GM12872 (cell line): Measurements from ENCODE around the gene TMEM51.

Source experiments
- CTCF ChIP-seq: IDR thresholded peaks from 3 replicates; pipeline ENCODE4 v1.5.1; 2011; ENCODE audit warnings: low read depth, mild to moderate bottlenecking, low read length, moderate library complexity; ENCODE audit not compliant: insufficient read depth

TMEM51 gene

DNA sequence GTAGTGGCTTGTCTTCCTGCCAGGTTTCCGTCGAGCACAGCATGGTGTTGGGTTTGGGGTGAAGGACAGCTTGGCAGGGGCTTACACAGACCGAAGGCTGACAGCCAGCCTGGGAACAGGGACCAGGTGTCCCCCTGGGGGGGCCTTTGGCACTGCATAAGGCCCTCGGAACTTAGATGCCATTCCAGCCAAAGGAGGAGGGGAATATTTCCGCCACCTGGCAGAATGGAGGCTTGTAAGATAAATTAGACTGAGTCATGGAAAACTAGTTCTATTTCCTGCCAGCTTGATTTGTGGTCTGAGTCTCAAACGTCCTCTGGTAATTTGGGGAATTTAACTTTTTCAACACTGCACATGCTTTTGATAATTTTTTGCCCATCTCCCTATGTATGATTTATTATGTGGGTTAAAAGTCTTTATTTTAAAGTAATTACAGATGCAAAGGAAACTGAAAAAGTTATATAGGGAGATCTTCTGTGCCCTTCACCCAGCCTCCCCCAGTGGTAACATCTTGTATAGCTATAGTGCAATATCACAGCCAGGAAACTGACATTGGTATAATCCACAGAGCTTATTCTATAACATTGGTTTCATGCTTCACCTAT lies 11.5 kb upstream of the TMEM51 start:
- no peak for TF ChIP-seq CTCF

- TF ChIP-seq CTCF = no peak
Measured at GRCh38 chr1:15145327-15145726, 8.2 kb upstream of the TMEM51 start.

GRCh38 chr1:15146142-15146680 lies 7.3 kb upstream of the TMEM51 start:
- TF ChIP-seq CTCF = no peak

GRCh38 chr1:15146971-15147376 lies 6.6 kb upstream of the TMEM51 start:
- no peak for TF ChIP-seq CTCF

DNA sequence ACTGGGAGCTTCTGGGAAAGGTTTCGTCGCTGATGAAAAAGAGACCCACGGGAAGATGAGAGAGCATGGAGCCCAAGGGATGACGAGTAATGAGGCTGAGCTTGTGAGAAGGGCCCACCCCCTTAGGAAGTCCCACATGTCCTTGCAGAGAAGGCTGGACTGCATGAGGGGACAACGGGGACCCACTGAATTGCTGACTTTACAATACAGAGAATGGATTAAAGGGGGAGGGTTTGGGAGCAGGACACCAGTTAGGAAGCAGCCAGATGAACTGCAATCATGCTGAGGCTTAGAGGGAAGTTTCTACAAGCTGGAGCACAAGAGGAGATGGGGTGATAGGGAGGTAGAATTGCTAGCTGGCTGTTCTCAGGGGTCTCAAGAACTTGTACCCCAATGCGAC lies 5.5 kb upstream of the TMEM51 start:
- TF ChIP-seq CTCF = no peak

- TF ChIP-seq CTCF = no peak
Measured at GRCh38 chr1:15148475-15148874, 5.1 kb upstream of the TMEM51 start.

GRCh38 chr1:15148941-15149340 lies 4.6 kb upstream of the TMEM51 start:
- no peak for TF ChIP-seq CTCF
